Neural cell (in vitro differentiated cells): ENCODE measurements around the gene AURKA. TPM values are rescaled to one million over a fixed set of nuclear protein-coding genes. Genes with fewer than 3 reads are reported as not detected.

ENCODE experiments used
- H2AFZ ChIP-seq: fragments of 200-600, 300-800 bp; sonication (generic), shearing (Covaris generic); 2 replicates; pipeline ENCODE4 v1.6.0; 2014; ENCODE audit warnings: low read depth, mild to moderate bottlenecking, antibody characterized with exemption, low read length, moderate library complexity
- H3F3A ChIP-seq: fragments of 200-600 bp; shearing (Covaris generic); 2 replicates; pipeline ENCODE4 v1.6.1; 2016; ENCODE audit warnings: mild to moderate bottlenecking, moderate library complexity, mixed read lengths, antibody characterized with exemption, low read length; ENCODE audit not compliant: insufficient read depth, poor library complexity, severe bottlenecking
- H3K27ac ChIP-seq: fragments of 200-600, 300-800 bp; sonication (generic), shearing (Covaris generic); 2 replicates; pipeline ENCODE4 v1.5.1; 2014; ENCODE audit warnings: mild to moderate bottlenecking, low read length, moderate library complexity
- H3K27me3 ChIP-seq: fragments of 300-800, 200-600 bp; sonication (generic), shearing (Covaris generic); 2 replicates; pipeline ENCODE4 v1.6.0; 2014; ENCODE audit warnings: mild to moderate bottlenecking, low read depth, low read length, moderate library complexity; ENCODE audit not compliant: insufficient read depth
- H3K36me3 ChIP-seq: fragments of 300-800, 200-600 bp; sonication (generic), shearing (Covaris generic); 2 replicates; pipeline ENCODE4 v1.5.1; 2014; ENCODE audit warnings: mild to moderate bottlenecking, antibody characterized with exemption, low read length, moderate library complexity; ENCODE audit not compliant: insufficient read depth
- H3K4me2 ChIP-seq: fragments of 300-800, 200-600 bp; sonication (generic), shearing (Covaris generic); 2 replicates; pipeline ENCODE4 v1.6.0; 2014; ENCODE audit warnings: mild to moderate bottlenecking, low read length
- H3K4me3 ChIP-seq: fragments of 300-800, 200-600 bp; sonication (generic), shearing (Covaris generic); 2 replicates; pipeline ENCODE4 v1.5.1; 2014; ENCODE audit warnings: mild to moderate bottlenecking, low read length, moderate library complexity
- H3K79me2 ChIP-seq: fragments of 200-600 bp; shearing (Covaris generic); replicated peaks from 2 replicates; pipeline ENCODE4 v1.6.0; 2014; ENCODE audit warnings: mild to moderate bottlenecking, low read length, moderate library complexity; ENCODE audit not compliant: insufficient read depth
- H3K9ac ChIP-seq: fragments of 300-800, 200-600 bp; sonication (generic), shearing (Covaris generic); 2 replicates; pipeline ENCODE4 v1.6.1; 2016; ENCODE audit warnings: mild to moderate bottlenecking, low read length, mixed read lengths
- H3K9me2 ChIP-seq: fragments of 200-600 bp; shearing (Covaris generic); 2 replicates; pipeline ENCODE4 v1.6.1; 2016; ENCODE audit warnings: mild to moderate bottlenecking, low read length, mixed read lengths; ENCODE audit not compliant: insufficient read depth
- H3K9me3 ChIP-seq: fragments of 200-600, 300-800 bp; sonication (generic), shearing (Covaris generic); 2 replicates; pipeline ENCODE4 v1.6.1; 2016; ENCODE audit warnings: mild to moderate bottlenecking, mixed run types, low read length, moderate library complexity, mixed read lengths
- H4K20me1 ChIP-seq: fragments of 200-600 bp; shearing (Covaris generic); 2 replicates; pipeline ENCODE4 v1.6.1; 2016; ENCODE audit warnings: mild to moderate bottlenecking, mixed run types; ENCODE audit not compliant: insufficient read depth
- EP300 ChIP-seq: fragments of 450-650 bp; conservative IDR thresholded peaks from 2 replicates; pipeline ENCODE4 v1.6.1; 2014; ENCODE audit warnings: antibody characterized with exemption, mild to moderate bottlenecking, moderate library complexity; ENCODE audit not compliant: poor library complexity, severe bottlenecking
- EZH2 ChIP-seq: fragments of 200-600, 300-800 bp; shearing (Covaris generic), sonication (generic); IDR thresholded peaks from 2 replicates; pipeline ENCODE4 v1.6.1; 2014; ENCODE audit warnings: antibody characterized with exemption, low read length, borderline replicate concordance, mild to moderate bottlenecking; ENCODE audit not compliant: insufficient read depth, poor library complexity, severe bottlenecking
- MXI1 ChIP-seq: fragments of 450-650 bp; conservative IDR thresholded peaks from 2 replicates; pipeline ENCODE4 v1.6.1; 2014; ENCODE audit warnings: antibody characterized with exemption, mild to moderate bottlenecking; ENCODE audit not compliant: poor library complexity, severe bottlenecking
- POLR2AphosphoS5 ChIP-seq: IDR thresholded peaks from 2 replicates; pipeline ENCODE4 v1.6.1; 2012
- RAD21 ChIP-seq: fragments of 450-650 bp; conservative IDR thresholded peaks from 2 replicates; pipeline ENCODE4 v1.6.1; 2014; ENCODE audit warnings: antibody characterized with exemption, mild to moderate bottlenecking, moderate library complexity
- REST ChIP-seq: IDR thresholded peaks from 2 replicates; pipeline ENCODE4 v1.6.1; 2012; ENCODE audit warnings: borderline replicate concordance
- SMC3 ChIP-seq: fragments of 450-650 bp; conservative IDR thresholded peaks from 2 replicates; pipeline ENCODE4 v1.6.1; 2014; ENCODE audit warnings: antibody characterized with exemption, mild to moderate bottlenecking, moderate library complexity; ENCODE audit not compliant: poor library complexity
- TAF1 ChIP-seq: IDR thresholded peaks from 2 replicates; pipeline ENCODE4 v1.6.1; 2012; ENCODE audit warnings: low read depth
- polyA plus RNA-seq: library from polyadenylated mRNA; depleted of rRNA; stranded (reverse); fragments of >200 nt; gene quantifications from 2 replicates; pipeline ENCODE4 v1.2.3, GENCODE V29; 2014
- TF ChIP-seq, protein P1 (sequence below): fragments of 450-650 bp; IDR thresholded peaks from 2 replicates; pipeline ENCODE4 v1.5.1; 2014; ENCODE audit warnings: antibody characterized with exemption, mild to moderate bottlenecking, moderate library complexity; ENCODE audit not compliant: poor library complexity, severe bottlenecking

The AURKA gene
- polyA plus RNA-seq, 1 donor from 2014 or later = 2.5 TPM

GRCh38 chr20:56353356-56353755 is 38.7 kb downstream of the AURKA start:
- no peaks in the 10 kb centered on the region for H3K79me2 ChIP-seq
- H2AFZ ChIP-seq = no peak overlapping the region
- H4K20me1 ChIP-seq = no peaks in the 10 kb centered on the region
- H3K4me2 ChIP-seq = no peak overlapping the region
- no peak overlapping the region for H3K27ac ChIP-seq
- TF ChIP-seq MXI1 = no peak
- TF ChIP-seq EP300 = no peak
- TF ChIP-seq, protein P1, sequence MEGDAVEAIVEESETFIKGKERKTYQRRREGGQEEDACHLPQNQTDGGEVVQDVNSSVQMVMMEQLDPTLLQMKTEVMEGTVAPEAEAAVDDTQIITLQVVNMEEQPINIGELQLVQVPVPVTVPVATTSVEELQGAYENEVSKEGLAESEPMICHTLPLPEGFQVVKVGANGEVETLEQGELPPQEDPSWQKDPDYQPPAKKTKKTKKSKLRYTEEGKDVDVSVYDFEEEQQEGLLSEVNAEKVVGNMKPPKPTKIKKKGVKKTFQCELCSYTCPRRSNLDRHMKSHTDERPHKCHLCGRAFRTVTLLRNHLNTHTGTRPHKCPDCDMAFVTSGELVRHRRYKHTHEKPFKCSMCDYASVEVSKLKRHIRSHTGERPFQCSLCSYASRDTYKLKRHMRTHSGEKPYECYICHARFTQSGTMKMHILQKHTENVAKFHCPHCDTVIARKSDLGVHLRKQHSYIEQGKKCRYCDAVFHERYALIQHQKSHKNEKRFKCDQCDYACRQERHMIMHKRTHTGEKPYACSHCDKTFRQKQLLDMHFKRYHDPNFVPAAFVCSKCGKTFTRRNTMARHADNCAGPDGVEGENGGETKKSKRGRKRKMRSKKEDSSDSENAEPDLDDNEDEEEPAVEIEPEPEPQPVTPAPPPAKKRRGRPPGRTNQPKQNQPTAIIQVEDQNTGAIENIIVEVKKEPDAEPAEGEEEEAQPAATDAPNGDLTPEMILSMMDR = no peak
- no peak for TF ChIP-seq REST
- TF ChIP-seq POLR2AphosphoS5 = no peak
- no peak for TF ChIP-seq RAD21
- TF ChIP-seq EZH2 = no peak
- TF ChIP-seq TAF1 = no peak
- no peak for TF ChIP-seq SMC3
- no peaks in the 10 kb centered on the region for H3F3A ChIP-seq
- H3K9me3 ChIP-seq = no peaks in the 10 kb centered on the region
- H3K9ac ChIP-seq = no peak overlapping the region
- H3K27me3 ChIP-seq = no peaks in the 10 kb centered on the region
- H3K36me3 ChIP-seq = no peaks in the 10 kb centered on the region
- H3K9me2 ChIP-seq = no peaks in the 10 kb centered on the region
- H3K4me3 ChIP-seq = no peak overlapping the region

DNA sequence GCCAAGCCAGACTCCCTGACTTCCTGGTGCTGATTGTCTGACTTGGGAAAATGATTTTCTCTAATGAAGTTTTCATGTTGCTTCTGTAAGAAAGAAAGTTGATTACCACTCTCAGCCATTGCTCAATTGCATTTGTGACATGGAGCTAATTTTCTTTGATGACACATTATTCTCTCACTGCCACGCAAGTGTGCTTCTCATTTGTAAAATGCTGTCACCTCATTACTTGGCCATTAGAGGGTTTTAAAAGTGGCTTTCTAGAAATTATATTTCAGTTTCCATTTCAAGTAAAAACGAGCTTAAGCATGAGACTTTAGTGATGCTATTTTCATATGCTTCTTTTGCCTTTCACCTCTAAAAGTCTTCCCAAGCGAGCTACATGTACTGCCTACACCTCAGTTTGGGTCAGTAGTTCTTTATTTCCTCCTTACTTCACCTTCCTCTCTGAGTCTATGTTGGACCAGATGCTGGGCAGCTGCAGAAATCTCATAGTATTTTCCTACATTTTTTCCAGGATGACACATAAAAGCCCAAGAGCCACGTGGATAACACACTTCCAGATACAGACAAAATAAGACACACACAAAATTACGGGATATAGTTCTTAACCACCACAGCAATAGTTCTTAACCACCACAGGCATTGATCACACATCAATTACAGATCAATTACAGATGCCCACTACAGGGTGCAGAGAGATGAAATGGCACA is 39.5 kb downstream of the AURKA start:
- Histone ChIP-seq H3K4me2 (no peak overlapping the region), H2AFZ (no peak overlapping the region), H3K9ac (no peak overlapping the region), H3K9me3 (no peaks in the 10 kb centered on the region), H3K36me3 (no peaks in the 10 kb centered on the region), H3K79me2 (no peaks in the 10 kb centered on the region), H3K4me3 (no peak overlapping the region), H3K27me3 (no peaks in the 10 kb centered on the region), H3F3A (no peaks in the 10 kb centered on the region), H3K9me2 (no peaks in the 10 kb centered on the region), H4K20me1 (no peaks in the 10 kb centered on the region), H3K27ac (no peak overlapping the region)
- TF ChIP-seq SMC3 (no peak), MXI1 (no peak), TAF1 (no peak), EZH2 (no peak), EP300 (no peak), POLR2AphosphoS5 (no peak), RAD21 (no peak), REST (no peak)
- TF ChIP-seq, protein P1 = no peak
